ENCODE data around the gene SUPT3H.
"Not testable (repeated sequence)": the region's sequence is repeated elsewhere in the genome, so short reads cannot be mapped to it uniquely, and the experiment has no call there.

SUPT3H gene

DNA sequence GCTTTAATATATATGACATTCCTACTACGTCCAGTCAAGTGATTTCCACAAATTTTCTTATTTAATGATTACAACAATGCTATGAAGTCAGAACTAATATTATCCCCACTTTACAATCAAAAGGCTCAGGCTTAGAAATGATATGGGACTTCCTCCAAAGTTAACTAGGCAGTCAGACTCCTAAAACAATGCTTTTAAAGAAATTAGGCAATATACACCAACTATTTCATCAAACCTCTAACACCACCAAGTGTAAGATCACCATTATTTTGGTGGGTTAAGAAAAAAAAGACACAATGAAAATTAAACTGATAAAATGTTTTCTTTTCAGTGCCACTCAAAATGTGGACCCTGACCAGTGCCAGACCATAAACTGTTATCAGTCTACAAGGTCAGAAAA, 305.7 kb downstream of the SUPT3H start:
- H3K4me3 ChIP-seq (ENCODE audit: low read depth, low read length), result no peak overlapping the region
- no peak for DNase-seq (ENCODE audit: low read depth)
- TF ChIP-seq, protein P1, sequence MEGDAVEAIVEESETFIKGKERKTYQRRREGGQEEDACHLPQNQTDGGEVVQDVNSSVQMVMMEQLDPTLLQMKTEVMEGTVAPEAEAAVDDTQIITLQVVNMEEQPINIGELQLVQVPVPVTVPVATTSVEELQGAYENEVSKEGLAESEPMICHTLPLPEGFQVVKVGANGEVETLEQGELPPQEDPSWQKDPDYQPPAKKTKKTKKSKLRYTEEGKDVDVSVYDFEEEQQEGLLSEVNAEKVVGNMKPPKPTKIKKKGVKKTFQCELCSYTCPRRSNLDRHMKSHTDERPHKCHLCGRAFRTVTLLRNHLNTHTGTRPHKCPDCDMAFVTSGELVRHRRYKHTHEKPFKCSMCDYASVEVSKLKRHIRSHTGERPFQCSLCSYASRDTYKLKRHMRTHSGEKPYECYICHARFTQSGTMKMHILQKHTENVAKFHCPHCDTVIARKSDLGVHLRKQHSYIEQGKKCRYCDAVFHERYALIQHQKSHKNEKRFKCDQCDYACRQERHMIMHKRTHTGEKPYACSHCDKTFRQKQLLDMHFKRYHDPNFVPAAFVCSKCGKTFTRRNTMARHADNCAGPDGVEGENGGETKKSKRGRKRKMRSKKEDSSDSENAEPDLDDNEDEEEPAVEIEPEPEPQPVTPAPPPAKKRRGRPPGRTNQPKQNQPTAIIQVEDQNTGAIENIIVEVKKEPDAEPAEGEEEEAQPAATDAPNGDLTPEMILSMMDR (IDR thresholded peaks at IDR 0.05; ENCODE audit: insufficient read depth, low read depth, low read length, missing control alignments), result no peak

GRCh38 chr6:45069091-45069490, 308.6 kb downstream of the SUPT3H start:
- H3K4me3 ChIP-seq (ENCODE audit: low read depth, low read length), result no peak overlapping the region
- TF ChIP-seq, protein P1 (IDR thresholded peaks at IDR 0.05; ENCODE audit: insufficient read depth, low read depth, low read length, missing control alignments), result no peak
- no peak for DNase-seq (ENCODE audit: low read depth)

GRCh38 chr6:45067446-45067845, 310.3 kb downstream of the SUPT3H start:
- not testable (repeated sequence) for H3K4me3 ChIP-seq (ENCODE audit: low read depth, low read length); DNase-seq (ENCODE audit: low read depth)

DNA sequence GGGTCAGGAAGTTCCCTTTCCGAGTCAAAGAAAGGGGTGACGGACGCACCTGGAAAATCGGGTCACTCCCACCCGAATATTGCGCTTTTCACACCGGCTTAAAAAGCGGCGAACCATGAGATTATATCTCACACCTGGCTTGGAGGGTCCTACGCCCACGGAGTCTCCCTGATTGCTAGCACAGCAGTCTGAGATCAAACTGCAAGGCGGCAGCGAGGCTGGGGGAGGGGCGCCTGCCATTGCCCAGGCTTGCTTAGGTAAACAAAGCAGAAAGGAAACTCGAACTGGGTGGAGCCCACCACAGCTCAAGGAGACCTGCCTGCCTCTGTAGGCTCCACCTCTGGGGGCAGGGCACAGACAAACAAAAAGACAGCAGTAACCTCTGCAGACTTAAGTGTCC, 315.1 kb downstream of the SUPT3H start:
- not testable (repeated sequence) for H3K4me3 ChIP-seq (ENCODE audit: low read depth, low read length); DNase-seq (ENCODE audit: low read depth)

GRCh38 chr6:45057711-45058110, 320.0 kb downstream of the SUPT3H start:
- no peak overlapping the region for H3K4me3 ChIP-seq (ENCODE audit: low read depth, low read length)
- no peak for DNase-seq (ENCODE audit: low read depth)
- TF ChIP-seq, protein P1 (IDR thresholded peaks at IDR 0.05; ENCODE audit: insufficient read depth, low read depth, low read length, missing control alignments), result no peak

GRCh38 chr6:45054610-45055009, 323.1 kb downstream of the SUPT3H start:
- DNase-seq (ENCODE audit: low read depth), result peak; percentile 30
- TF ChIP-seq, protein P1 (IDR thresholded peaks at IDR 0.05; ENCODE audit: insufficient read depth, low read depth, low read length, missing control alignments), result no peak
- no peak overlapping the region for H3K4me3 ChIP-seq (ENCODE audit: low read depth, low read length)

DNA sequence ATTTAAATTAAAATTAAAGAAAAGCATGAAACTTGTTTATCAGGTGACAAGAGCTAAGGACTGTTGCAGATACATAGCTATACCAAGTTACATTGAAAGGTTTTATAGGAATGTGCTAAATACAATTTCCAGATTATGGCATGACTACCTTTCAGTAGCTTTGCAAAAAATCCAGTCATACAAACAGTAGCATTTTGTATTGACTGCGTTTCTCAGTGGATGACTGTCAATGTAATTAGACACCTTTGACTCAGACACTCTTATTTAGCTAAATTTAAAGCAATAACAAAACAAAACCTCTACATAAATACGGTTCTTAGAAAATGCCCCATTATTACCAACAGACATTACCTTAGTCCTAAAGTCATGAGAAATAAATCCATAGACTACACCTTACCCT, 325.4 kb downstream of the SUPT3H start:
- TF ChIP-seq, protein P1 (IDR thresholded peaks at IDR 0.05; ENCODE audit: insufficient read depth, low read depth, low read length, missing control alignments), result no peak
- no peak overlapping the region for H3K4me3 ChIP-seq (ENCODE audit: low read depth, low read length)
- no peak for DNase-seq (ENCODE audit: low read depth)

DNA sequence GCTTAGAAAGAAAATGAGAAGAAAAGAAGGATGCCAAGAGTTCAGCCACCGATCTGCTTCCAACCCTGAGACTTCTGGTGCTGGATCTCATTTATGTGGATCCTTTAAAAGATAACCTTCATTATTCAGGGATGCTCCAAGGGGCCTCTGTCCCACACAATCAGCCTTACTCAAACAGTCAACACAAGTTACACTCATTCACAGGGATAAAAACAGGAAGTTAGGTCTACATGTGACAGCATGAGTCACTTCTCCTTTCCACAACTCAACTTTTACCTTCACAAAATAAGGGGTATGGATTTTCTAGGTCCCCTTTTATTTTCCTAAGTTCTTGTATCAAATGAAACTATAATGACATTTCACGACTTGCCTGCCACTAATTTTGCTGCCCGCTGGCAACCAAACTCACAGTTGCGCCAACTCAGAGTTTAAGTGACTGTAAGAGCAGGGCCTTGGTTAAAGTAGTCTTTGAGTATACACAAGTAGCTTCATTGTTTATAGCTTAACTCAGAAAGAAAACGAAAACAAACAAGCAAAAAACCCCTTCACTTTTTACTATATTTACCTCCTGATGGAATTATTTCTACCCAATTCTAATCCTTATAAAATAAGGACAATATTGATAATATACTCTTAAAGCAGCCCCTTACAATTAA, 328.4 kb downstream of the SUPT3H start:
- TF ChIP-seq, protein P1 (IDR thresholded peaks at IDR 0.05; ENCODE audit: insufficient read depth, low read depth, low read length, missing control alignments), result no peak
- H3K4me3 ChIP-seq (ENCODE audit: low read depth, low read length), result no peak overlapping the region
- no peak for DNase-seq (ENCODE audit: low read depth)
